ENCODE results near the gene PTPRM. TPM values are rescaled to one million over a fixed set of nuclear protein-coding genes. Genes with fewer than 3 reads are reported as not detected.

Gene PTPRM
- total and polyA plus RNA-seq, 2 of the 8 experiments (the other 6 are each of a cell fraction or from before 2014, with no cell fraction given): 4.1 to 7.0 TPM

DNA sequence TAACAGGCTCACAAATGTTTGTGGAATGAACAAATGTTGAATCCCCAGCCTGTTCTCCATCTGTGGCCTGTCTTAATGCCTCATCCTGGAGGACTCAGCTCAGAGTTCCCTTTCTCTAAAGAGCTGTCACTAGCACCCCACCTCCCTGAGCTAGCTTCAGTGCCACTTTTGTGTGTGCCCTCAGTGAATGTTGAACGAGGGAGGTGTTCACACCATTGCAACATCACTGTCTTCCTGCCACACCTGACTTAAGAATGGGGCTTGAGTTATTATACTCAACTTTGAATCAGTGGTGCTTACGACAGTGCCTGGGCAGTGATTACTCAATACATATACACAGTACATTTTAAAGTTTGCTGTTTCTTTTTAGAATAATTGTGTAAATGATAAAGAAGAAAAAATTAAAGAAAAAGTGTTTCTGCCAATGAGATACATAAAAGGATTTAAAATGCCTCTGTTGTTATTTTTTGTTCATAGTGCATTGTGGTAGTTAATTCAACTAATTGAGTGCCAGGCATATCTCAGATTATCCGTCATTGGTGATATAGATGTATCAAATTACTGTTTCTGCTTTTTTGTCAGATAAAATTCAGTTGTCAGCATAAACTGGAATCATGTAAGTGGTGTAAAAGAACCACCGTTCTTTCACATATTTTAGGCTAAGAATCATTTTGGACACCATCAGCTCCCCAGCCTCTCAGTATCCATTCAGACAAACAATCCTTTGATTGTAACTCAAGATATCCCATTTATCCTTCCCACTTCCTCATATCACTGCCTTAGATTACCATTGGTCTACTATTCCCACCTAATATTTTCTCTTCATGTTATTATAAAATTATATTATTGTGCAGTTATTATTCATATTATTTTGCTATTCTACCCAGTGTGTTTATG is 304.7 kb downstream of the PTPRM start (continued):
- TF ChIP-seq, protein P1, sequence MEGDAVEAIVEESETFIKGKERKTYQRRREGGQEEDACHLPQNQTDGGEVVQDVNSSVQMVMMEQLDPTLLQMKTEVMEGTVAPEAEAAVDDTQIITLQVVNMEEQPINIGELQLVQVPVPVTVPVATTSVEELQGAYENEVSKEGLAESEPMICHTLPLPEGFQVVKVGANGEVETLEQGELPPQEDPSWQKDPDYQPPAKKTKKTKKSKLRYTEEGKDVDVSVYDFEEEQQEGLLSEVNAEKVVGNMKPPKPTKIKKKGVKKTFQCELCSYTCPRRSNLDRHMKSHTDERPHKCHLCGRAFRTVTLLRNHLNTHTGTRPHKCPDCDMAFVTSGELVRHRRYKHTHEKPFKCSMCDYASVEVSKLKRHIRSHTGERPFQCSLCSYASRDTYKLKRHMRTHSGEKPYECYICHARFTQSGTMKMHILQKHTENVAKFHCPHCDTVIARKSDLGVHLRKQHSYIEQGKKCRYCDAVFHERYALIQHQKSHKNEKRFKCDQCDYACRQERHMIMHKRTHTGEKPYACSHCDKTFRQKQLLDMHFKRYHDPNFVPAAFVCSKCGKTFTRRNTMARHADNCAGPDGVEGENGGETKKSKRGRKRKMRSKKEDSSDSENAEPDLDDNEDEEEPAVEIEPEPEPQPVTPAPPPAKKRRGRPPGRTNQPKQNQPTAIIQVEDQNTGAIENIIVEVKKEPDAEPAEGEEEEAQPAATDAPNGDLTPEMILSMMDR (IDR thresholded peaks at IDR 0.05; ENCODE audit: control extremely low read depth in 1 of 3, insufficient read depth in 1 of 3, low read depth in 1 of 3, low read length in 3 of 3): no peak
- TF ChIP-seq SIRT6 (IDR thresholded peaks at IDR 0.05; ENCODE audit: low read length) (no peak), SP1 (IDR thresholded peaks at IDR 0.05; ENCODE audit: low read depth, low read length) (no peak), MAFK (IDR thresholded peaks at IDR 0.05; ENCODE audit: low read depth, low read length) (no peak), SIN3A (conservative IDR thresholded peaks at IDR 0.05 in 1 of 2, IDR thresholded peaks at IDR 0.05 in 1 of 2; ENCODE audit: low read depth in 1 of 2, low read length in 2 of 2) (no peak), CHD1 (IDR thresholded peaks at IDR 0.05; ENCODE audit: low read depth, low read length) (no peak), POU5F1 (IDR thresholded peaks at IDR 0.05; ENCODE audit: low read depth, low read length) (no peak), HDAC2 (IDR thresholded peaks at IDR 0.05; ENCODE audit: borderline replicate concordance in 1 of 2, low read depth in 2 of 2, low read length in 2 of 2) (no peak)
